HG02610 (cell line): ENCODE results near the gene LHX1.

Experiments
- ATAC-seq: cut with Tn5 transposase; IDR thresholded peaks from one replicate; pipeline ENCODE4 v1.9.1; 2021; ENCODE audit warnings: mild to moderate bottlenecking, moderate library complexity; ENCODE audit not compliant: unreplicated experiment

LHX1 gene

DNA sequence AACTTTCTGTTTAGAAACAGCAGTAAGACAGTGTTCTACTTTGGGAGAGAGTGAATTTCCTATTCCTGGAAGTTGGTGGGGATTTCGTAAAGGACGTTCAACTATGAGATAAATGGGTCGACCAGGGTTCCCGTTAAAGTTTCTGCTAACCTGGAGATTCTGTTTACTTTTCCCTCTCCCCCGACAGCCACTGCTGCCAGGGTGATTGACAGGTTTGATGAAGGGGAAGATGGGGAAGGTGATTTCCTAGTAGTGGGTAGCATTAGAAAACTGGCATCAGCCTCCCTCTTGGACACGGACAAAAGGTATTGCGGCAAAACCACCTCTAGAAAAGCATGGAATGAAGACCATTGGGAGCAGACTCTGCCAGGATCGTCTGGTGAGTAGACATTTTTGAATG, 12.8 kb downstream of the LHX1 start:
- ATAC-seq: no peak

DNA sequence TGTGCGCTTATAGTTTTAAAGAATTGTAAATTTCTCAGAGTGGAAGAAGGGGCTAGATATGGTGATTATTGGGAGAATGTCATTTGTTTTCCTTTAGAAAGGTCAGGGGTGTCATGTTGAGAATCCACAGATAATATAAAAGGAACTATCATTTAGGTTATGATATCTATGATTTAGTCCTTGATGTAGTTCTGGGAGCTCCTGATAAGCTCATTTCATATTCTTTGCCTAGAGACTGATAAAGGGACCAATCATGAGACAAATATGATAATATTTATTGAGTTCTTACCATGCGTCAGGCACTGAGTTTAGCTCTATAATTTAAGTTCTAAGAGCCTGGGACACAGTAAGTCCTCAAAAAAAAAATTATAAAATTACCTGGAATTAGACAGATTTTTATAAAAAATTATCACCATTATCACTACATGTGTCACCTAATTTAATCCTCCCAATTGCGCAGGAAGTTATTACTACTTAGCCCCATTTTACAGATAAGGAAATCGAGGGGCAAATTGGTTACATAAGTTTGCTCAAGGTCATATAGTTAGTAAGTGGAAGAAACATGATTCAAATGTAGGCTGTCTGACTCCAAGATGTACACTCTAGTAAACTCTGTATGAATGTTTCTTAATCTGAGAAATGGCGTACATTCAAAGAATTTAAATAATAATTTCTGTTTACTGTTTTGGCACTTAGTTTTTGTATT, 14.0 kb downstream of the LHX1 start:
- no peak for ATAC-seq

DNA sequence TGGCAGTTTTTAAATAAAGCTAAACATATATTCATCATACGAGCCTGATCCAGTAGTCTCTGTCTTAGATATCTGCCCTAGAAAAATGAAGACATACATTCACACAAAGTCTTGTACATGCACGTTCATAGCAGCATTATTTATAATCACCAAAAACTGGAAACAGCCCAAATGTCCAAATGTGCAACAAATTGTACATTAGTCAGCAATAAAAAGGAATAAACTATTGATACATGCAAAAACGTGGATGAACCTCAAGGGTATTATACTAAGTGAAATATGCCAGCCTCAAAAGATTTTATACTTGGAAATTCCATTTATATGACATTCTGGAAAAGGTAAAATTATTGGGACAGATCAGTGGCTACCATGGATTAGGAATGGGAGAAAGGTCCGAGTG, 34.2 kb downstream of the LHX1 start:
- no peak for ATAC-seq

DNA sequence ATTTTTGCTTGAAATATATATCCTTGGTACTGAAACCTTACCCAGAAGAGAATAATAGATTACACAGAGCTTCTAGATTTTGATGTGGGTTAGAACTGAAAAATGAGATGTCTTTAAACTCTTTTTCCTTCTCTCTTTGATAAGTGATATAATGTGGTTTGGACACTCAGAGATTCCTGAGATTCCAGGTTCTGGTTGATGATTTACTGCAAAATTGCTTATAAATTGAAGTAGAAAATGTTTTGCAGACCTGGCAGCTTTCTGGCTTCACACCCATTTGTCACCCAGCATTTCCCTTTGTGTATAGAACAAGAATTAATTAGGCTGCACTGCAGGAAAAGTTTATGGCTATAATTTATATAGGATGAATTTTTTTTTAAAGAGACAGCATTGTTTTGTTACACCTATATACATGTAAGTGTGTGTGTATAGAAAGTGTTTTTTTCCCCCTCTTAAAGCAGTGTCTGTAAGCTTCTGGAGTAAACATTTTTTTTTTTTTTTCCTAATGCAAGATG, 35.0 kb downstream of the LHX1 start:
- no peak for ATAC-seq

DNA sequence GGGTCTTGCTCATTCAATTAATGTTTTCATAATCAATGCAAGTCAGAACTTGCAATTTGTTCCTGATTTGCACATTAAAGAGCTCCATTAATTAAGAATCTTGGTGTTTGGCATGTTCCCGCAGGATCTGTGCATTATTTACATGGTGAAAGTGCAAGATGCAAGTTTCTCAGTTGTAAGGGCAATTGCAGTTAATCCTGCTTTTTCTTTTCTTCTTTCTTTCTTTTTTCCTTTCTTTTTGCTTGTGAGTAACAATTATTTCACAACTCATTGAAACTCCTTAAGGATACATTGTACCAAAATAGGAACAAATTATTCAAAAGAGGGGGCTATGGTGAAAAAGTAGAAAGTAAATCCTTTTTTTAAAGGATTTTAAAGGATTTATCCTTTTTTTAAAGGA, 35.6 kb downstream of the LHX1 start:
- ATAC-seq: no peak

DNA sequence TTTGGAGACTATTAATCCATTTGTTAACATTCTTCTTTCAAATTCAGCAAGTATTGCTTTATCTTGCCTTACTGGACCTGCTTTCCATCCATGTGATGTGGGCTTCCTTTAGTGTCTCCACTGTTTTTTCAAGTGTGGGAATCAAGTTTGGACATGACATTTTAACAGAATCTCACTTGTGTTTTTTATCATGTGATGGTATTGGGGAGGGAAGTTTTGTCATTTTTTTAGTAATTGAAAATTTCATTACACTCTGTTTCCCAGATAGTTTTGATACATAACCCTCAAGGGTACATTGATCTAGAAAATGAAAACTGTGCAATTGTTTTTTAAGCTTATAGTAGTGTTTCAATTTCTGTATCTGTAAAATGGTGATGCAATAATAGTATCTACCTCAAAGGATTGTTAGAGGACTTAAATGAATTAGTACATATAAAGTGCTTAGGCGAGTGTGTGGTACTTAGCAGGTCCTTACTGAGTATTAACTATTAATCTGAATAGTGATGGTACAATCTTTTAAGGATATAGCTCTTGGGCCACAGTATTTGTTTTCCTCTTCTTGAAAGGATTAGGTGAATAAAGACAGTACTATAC, 38.7 kb downstream of the LHX1 start:
- no peak for ATAC-seq

DNA sequence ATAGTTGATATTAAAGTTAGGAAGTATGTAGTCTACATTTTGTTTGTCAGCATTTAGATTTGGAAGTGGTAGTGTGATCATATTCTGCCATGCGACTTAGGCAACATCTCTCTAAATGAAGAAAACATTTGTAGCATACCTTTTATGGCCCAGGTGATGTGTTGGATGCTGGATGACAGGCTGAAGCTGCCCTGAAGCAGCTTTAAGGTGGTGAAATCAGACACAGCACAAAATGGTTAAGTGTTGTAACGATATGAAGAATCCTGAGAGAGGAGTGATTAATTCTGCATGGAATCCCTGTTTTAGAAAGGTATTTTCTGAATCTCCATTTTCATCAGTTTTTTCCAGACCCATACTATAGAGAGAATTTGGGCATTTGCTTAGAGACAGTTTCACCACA, 39.8 kb downstream of the LHX1 start:
- no peak for ATAC-seq

DNA sequence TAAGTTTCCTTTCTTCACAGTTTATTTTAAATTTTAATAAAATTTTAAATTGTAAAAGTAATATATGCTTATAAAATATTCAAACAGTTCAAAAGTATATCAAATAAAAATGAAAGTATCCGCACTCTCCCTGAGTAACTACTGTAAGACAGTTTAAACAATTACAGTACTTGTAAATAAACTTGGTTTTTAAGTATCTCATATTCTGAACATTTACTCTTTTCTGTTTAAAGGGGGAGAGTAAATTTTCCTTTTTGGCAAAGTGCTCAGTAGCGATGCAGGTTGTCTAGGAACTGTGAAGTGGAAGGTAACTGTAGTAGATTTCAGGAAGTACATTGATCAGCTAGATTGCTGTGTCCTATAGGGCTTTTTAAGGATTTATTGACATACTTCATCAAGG, 40.3 kb downstream of the LHX1 start:
- ATAC-seq: no peak

DNA sequence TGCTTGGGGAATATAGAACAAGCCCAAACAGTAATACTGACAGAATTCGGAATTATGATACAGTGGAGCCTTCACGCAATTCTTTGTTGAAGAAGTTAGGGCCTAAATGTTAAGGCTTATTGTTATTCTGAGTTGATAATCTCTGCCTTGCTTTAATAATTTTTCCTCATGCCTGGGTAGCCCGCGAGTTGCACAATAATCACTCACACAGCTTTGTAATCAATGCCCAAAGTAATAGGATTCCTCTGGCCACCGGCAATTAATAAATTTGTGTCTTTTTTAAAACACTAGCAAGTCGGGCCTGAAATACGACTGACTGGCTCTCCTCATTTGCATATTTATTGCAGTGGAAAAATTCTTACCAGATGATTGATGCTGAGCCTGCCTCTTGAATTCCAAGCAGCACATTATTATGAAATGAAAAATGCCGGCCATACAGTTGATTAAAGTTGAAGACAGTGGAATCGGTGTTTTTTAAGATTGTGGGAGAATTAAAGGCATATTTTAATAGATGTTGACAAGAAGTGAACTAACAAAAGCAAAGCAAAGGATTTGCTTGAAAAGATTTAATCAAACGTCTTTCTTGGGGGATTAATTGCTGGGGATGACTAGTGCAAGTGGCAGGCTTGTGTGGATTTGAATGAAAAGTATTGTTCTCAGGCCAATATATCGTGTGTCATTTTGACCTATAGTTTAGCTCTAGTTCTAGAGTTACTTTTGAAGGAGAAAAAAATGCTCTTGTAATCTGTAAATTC, 41.7 kb downstream of the LHX1 start:
- ATAC-seq: no peak

DNA sequence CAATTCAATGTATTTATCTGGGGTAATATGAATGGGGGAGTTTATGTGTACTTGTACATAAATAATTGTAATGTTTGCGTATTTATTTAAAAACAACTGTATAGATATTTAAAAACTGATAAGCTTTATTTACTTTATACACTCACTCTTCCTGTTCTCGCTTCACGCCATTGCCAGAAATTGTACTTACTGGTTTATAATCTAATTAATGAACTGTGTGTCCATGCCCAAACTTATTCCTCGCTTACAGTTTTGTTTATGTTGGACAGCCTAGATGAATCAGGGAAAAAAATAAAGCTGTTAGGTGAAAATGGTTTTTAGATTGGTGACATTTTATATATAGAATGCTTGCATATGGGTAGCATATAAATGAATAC, 42.3 kb downstream of the LHX1 start:
- ATAC-seq: no peak

DNA sequence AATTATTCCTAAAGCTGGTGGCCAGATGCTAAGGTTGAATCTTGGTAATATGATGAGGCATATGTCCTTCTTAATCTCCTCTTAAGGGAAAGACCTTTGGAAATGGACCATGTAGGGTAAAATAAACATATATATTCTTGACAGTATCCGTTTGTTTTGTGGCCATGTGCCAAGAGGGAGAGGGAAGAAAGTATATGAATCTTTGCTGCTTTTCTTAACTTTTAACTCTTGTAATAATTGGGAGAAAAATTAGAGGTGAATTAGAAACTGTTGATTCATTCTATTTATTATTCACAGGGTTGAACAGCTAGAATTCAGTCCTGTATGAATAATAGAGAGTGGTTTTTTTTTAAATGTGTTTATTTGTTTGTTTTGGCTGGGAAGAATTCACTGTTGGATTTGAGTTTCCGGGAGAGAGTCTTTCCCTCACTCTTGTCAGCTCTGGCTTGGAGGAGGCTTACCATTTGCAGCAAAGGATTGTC, 43.0 kb downstream of the LHX1 start:
- ATAC-seq: no peak

DNA sequence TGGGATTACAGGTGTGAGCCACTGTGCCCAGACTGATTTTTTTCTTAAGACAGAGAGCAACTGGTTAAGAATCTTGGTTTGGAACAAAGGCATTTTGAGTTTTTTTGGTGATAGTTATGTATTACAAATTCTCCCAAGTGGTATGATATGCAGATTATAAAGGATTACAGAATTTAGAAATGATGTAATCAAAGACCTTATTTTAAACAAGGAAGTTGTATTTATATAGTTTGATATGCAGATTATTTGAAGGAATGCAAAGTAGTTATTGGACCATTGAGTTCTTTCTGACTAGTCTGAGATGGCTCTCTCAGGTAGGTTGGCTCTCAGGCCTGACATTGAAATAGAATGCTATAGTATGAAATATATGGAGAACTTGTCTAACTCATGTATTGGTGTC, 46.3 kb downstream of the LHX1 start:
- no peak for ATAC-seq

DNA sequence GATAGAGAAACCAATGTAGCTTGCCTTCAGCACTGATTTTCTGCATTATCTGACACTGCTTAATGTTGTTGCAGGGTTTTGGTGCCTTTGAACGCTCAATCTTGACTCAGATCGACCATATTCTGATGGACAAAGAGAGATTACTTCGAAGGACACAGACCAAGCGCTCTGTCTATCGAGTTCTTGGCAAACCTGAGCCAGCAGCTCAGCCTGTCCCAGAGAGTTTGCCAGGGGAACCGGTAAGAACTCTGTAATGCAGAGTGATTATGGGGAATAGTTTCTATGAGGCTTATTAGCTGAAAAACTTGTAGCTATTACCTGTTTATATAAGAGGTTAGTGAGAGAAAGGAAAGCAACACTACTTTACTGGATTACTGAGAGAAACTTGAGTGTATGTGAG, 51.9 kb downstream of the LHX1 start:
- ATAC-seq: no peak

DNA sequence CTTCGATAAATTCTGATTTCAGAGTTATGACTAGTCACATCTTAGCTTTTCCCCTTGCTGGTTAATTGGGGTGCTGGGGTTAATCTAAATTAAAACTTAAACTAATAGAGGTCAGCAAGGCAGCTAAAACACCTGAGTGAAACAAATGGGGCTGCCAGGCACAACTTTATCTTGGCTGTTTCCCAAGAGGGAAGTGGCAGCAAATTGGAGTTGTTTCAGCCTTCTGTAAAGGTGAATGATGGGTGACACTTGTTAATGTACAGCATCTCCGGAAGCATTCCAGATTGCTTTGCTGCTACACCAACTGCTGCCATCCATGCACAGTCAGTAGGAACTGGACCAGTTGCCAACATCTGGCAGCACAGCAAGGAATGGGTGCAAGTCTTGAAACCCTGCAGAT, 55.4 kb downstream of the LHX1 start:
- no peak for ATAC-seq

DNA sequence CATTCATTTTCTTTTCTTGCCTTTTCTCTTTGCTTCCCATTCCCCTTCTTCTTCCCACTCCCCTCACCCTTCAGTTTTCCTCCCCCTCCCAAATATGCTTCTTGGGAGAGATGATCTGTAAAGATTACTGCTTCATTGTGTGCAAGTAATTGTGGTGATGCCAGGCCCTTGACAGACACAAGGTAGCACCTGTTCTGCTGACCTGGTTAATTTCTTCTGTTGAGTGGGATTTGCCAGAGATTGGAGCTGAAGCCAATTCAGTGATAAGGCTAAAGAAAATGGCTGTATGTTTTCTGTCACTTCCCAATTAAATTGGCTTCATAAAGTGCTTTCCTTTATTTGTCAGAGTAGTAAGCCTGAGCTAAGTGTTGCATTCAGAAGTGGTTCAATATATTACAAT, 56.0 kb downstream of the LHX1 start:
- ATAC-seq: no peak
